A549 (cell line): ENCODE results near the gene PAFAH2. TPM values are rescaled to one million over a fixed set of nuclear protein-coding genes. Genes with fewer than 3 reads are reported as not detected.
"Not testable (repeated sequence)": the region's sequence is repeated elsewhere in the genome, so short reads cannot be mapped to it uniquely, and the experiment has no call there.

Experiments used
- ATAC-seq, 2 experiments: fragments of 200-7000 bp in 1 of 2; fragments of >200 bp in 1 of 2; cut with Nextera tagmentation in 1 of 2; cut with Tn5 transposase in 1 of 2; 3 replicates each; pipeline versions ENCODE4 v1.8.0 to v1.9.1; 2018 to 2020; ENCODE audit warnings: mild to moderate bottlenecking in 1 of 2, moderate library complexity in 1 of 2
- CTCF ChIA-PET: fragments of 300-600 bp; sonication (Branson Sonifier 250); formaldehyde crosslinking; extraction: SDS; loops from one replicate; lab custom pipeline; 2021; ENCODE audit warnings: antibody characterized with exemption, inconsistent platforms; lab: Yijun Ruan, JAX
- POLR2A ChIA-PET: fragments of 350-600 bp; formaldehyde crosslinking; extraction: SDS; loops from one replicate; lab custom pipeline; 2021; ENCODE audit warnings: antibody characterized with exemption, inconsistent platforms; lab: Yijun Ruan, JAX
- DNase-seq, 2 experiments: peaks; one replicate each; pipeline versions ENCODE4 v3.0.0 to v3.0.0-alpha.2; 2011 to 2016; ENCODE audit warnings: low read depth in 1 of 2, low spot score in 1 of 2
- FAIRE-seq: peaks from 2 replicates; lab custom pipeline; 2011; peaks lifted over from hg19 to GRCh38; lab: Jason Lieb, UNC
- H3K27ac ChIP-seq, 2 experiments: fragments of >200 bp; sonication (Bioruptor Twin); formaldehyde crosslinking; 3 replicates each; pipeline ENCODE4 v1.5.1; 2016 to 2017
- H3K4me1 ChIP-seq: fragments of >200 bp; sonication (Bioruptor Twin); formaldehyde crosslinking; 3 replicates; pipeline ENCODE4 v1.6.1; 2016
- H3K4me2 ChIP-seq: fragments of >200 bp; sonication (Bioruptor Twin); formaldehyde crosslinking; 3 replicates; pipeline ENCODE4 v1.6.1; 2016
- H3K4me3 ChIP-seq: fragments of >200 bp; sonication (Bioruptor Twin); formaldehyde crosslinking; 3 replicates; pipeline ENCODE4 v1.5.1; 2016
- H3K9me3 ChIP-seq: fragments of >200 bp; sonication (Bioruptor Twin); formaldehyde crosslinking; 3 replicates; pipeline ENCODE4 v1.6.1; 2016
- BCL3 ChIP-seq: fragments of >200 bp; sonication (Bioruptor Twin); formaldehyde crosslinking; IDR thresholded peaks from 3 replicates; pipeline ENCODE4 v1.6.1; 2016
- CBX8 ChIP-seq: fragments of 200-600 bp; sonication (generic); IDR thresholded peaks from 2 replicates; pipeline ENCODE4 v1.6.1; 2016
- CEBPB ChIP-seq, 2 experiments: fragments of >200 bp in 1 of 2; sonication (Bioruptor Twin) in 1 of 2; formaldehyde crosslinking in 1 of 2; IDR thresholded peaks; 2 replicates each; pipeline ENCODE4 v1.6.1; 2012 to 2016
- CTCF ChIP-seq: fragments of >200 bp; sonication (Bioruptor Twin); formaldehyde crosslinking; IDR thresholded peaks from 3 replicates; pipeline ENCODE4 v1.5.1; 2016
- EHF ChIP-seq: fragments of 250-450 bp; sonication (Bioruptor Pico); IDR thresholded peaks from 2 replicates; pipeline ENCODE4 v1.5.0; 2020; ENCODE audit warnings: mild to moderate bottlenecking
- EHMT2 ChIP-seq: fragments of 200-600 bp; sonication (generic); IDR thresholded peaks from 2 replicates; pipeline ENCODE4 v1.6.1; 2016; ENCODE audit warnings: antibody characterized with exemption, low read depth, mild to moderate bottlenecking, moderate library complexity
- ELK1 ChIP-seq: fragments of 150-350 bp; IDR thresholded peaks from 2 replicates; pipeline ENCODE4 v1.6.1; 2014; ENCODE audit warnings: low read depth, mild to moderate bottlenecking, low read length
- EP300 ChIP-seq, 2 experiments: fragments of >200 bp; sonication (Bioruptor Twin); formaldehyde crosslinking; IDR thresholded peaks; 2 replicates in 1 of 2; 3 replicates in 1 of 2; pipeline ENCODE4 v1.6.1; 2016 to 2017
- HES2 ChIP-seq: fragments of >200 bp; sonication (Bioruptor Twin); formaldehyde crosslinking; IDR thresholded peaks from 2 replicates; pipeline ENCODE4 v1.6.1; 2016
- HEYL ChIP-seq: fragments of 250-450 bp; sonication (Bioruptor Pico); IDR thresholded peaks from 2 replicates; pipeline ENCODE4 v1.8.0; 2021; ENCODE audit warnings: mild to moderate bottlenecking, moderate library complexity
- HOXA7 ChIP-seq: fragments of 250-450 bp; sonication (Bioruptor Pico); IDR thresholded peaks from 2 replicates; pipeline ENCODE4 v1.5.0; 2020; ENCODE audit warnings: mild to moderate bottlenecking, moderate library complexity
- JUNB ChIP-seq: fragments of >200 bp; sonication (Bioruptor Twin); formaldehyde crosslinking; IDR thresholded peaks from 2 replicates; pipeline ENCODE4 v1.6.1; 2016
- MYC ChIP-seq: IDR thresholded peaks from 2 replicates; pipeline ENCODE4 v1.6.1; 2012; ENCODE audit warnings: mild to moderate bottlenecking, inconsistent platforms, low read length, improper control_type of control experiment, borderline replicate concordance
- NR3C1 ChIP-seq: fragments of >200 bp; sonication (Bioruptor Twin); formaldehyde crosslinking; IDR thresholded peaks from 3 replicates; pipeline ENCODE4 v1.6.1; 2017
- RARB ChIP-seq: fragments of 250-450 bp; sonication (Bioruptor Pico); IDR thresholded peaks from 2 replicates; pipeline ENCODE4 v1.8.0; 2021; ENCODE audit warnings: mild to moderate bottlenecking, moderate library complexity
- REST ChIP-seq: fragments of 200-600 bp; sonication (generic); IDR thresholded peaks from 2 replicates; pipeline ENCODE4 v1.6.1; 2016; ENCODE audit warnings: antibody characterized with exemption, mild to moderate bottlenecking, moderate library complexity
- RNF2 ChIP-seq: fragments of 200-600 bp; sonication (generic); IDR thresholded peaks from 2 replicates; pipeline ENCODE4 v1.6.1; 2016; ENCODE audit warnings: low read depth, mild to moderate bottlenecking, antibody characterized with exemption, moderate library complexity, borderline replicate concordance
- SMC3 ChIP-seq: fragments of >200 bp; sonication (Bioruptor Twin); formaldehyde crosslinking; IDR thresholded peaks from 3 replicates; pipeline ENCODE4 v1.6.1; 2018; ENCODE audit warnings: inconsistent platforms
- TP53 ChIP-seq: fragments of 250-450 bp; sonication (Bioruptor Pico); IDR thresholded peaks from 2 replicates; pipeline ENCODE4 v1.5.0; 2021; ENCODE audit warnings: mild to moderate bottlenecking, moderate library complexity
- WGBS: methylation state at CpG from one replicate; pipeline ENCODE4 v1.1.6; 2017; ENCODE audit errors: missing lambda C conversion rate; 5-methylcytosine and 5-hydroxymethylcytosine counted together
- polyA plus RNA-seq, 4 experiments: library from polyadenylated mRNA; depleted of rRNA in 3 of 4; stranded (reverse); fragments of >200 nt; fragmentation: RNase III in 1 of 4; extraction: RNeasy Plus Mini Kit Qiagen cat#74134 plus additional on column Dnase treatment in 1 of 4; gene quantifications; 2 replicates in 3 of 4; 3 replicates in 1 of 4; pipeline ENCODE4 v1.2.3, GENCODE V29; 2011 to 2017

Gene PAFAH2
- polyA plus RNA-seq, 2 of the 4 experiments (the other 2 are of a cell fraction), result 6.3 to 13.7 TPM

- H3K4me3 ChIP-seq, result no peak overlapping the region
- H3K4me1 ChIP-seq, result no peaks in the 10 kb centered on the region
- ChIA-PET CTCF (interaction anchor here (0.8 to 4.8 kb wide), 6 partner anchors 10 to 178 kb away, joined by 3 to 18 read pairs (median 6); partner anchors contain the start of gene PAFAH2), POLR2A (no interaction called here)
- DNase-seq, result no peak
- FAIRE-seq, result no peak
- WGBS, result 88% methylated on average over 2 of the region's 2 CpGs
- ATAC-seq, result no peak
- H3K4me2 ChIP-seq, result no peak overlapping the region
- H3K9me3 ChIP-seq, result no peaks in the 10 kb centered on the region
- no peak overlapping the region for H3K27ac ChIP-seq
- TF ChIP-seq CBX8 (no peak), MYC (no peak), EP300 (IDR thresholded peaks at IDR 0.05) (no peak), HES2 (no peak), TP53 (CRISPR knock-in tag) (no peak), SMC3 (no peak), REST (no peak), CTCF (no peak), JUNB (no peak), HEYL (CRISPR knock-in tag) (no peak), HOXA7 (CRISPR knock-in tag) (no peak), ELK1 (no peak), EHMT2 (no peak), CEBPB (IDR thresholded peaks at IDR 0.05) (no peak), RARB (CRISPR knock-in tag) (no peak), RNF2 (no peak), BCL3 (no peak), NR3C1 (no peak), EHF (CRISPR knock-in tag) (no peak)
Measured at GRCh38 chr1:25987951-25988350, 9.9 kb downstream of the PAFAH2 start.

GRCh38 chr1:25986773-25987172 lies 11.1 kb downstream of the PAFAH2 start:
- WGBS, result 94% methylated on average over 10 of the region's 10 CpGs
- POLR2A ChIA-PET, H3K27ac ChIP-seq, H3K4me2 ChIP-seq, H3K4me3 ChIP-seq, ATAC-seq, H3K9me3 ChIP-seq, DNase-seq, H3K4me1 ChIP-seq, FAIRE-seq: not testable (repeated sequence)
- CTCF ChIA-PET, result interaction anchor here (1.3 kb wide), 1 partner anchor 10 kb away, joined by 8 read pairs; no protein-coding TSS in a partner anchor
